ENCODE data around the gene PPP2R5C.

DNA sequence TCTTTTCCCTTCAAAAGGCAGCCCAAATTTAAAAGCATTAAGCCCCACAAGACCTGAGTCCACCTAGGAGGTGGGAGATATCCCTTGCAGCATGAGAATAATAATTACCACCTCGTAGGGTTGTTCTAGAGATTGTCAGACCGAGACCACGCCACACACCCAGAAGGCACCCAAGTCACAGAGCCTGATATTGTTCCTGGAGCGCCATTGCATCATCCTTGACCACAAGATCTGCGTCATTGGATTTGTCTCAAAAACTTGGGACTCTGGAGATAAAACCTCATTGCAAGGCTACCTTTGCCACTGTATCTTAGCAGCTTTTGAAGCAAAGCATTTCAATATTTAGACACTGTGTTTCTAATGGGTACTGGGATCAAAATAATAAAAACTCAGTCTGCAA lies 29.4 kb upstream of the PPP2R5C start:
- no peak for TF ChIP-seq CTCF (IDR thresholded peaks at IDR 0.05)
- TF ChIP-seq POLR2A (IDR thresholded peaks at IDR 0.05), result no peak
- TF ChIP-seq POLR2AphosphoS5 (IDR thresholded peaks at IDR 0.05), result no peak
